Right atrium auricular region (tissue), 2 donors: Measurements from ENCODE around the gene CRY2. TPM values are rescaled to one million over a fixed set of nuclear protein-coding genes. Genes with fewer than 3 reads are reported as not detected.

Experiments used
- DNase-seq: peaks from one replicate; pipeline ENCODE4 v3.0.0-alpha.2; 2019; ENCODE audit warnings: low spot score
- H3K27ac ChIP-seq, 2 donors: fragments of 200-600 bp; sonication (generic); 1 replicate in 1 of 2; 2 replicates in 1 of 2; pipeline ENCODE4 v1.5.1; 2016 to 2019
- H3K27me3 ChIP-seq, 2 donors: fragments of 200-600 bp; sonication (generic); one replicate each; pipeline versions ENCODE4 v1.5.1 to v1.6.0; 2017 to 2019
- H3K36me3 ChIP-seq: fragments of 200-600 bp; sonication (generic); one replicate; pipeline ENCODE4 v1.5.1; 2016
- H3K4me1 ChIP-seq, 2 donors: fragments of 200-600 bp; sonication (generic); one replicate each; pipeline versions ENCODE4 v1.5.1 to v1.6.0; 2017 to 2019
- H3K4me3 ChIP-seq, 2 donors: fragments of 200-600 bp; sonication (generic); 1 replicate in 1 of 2; 2 replicates in 1 of 2; pipeline ENCODE4 v1.5.1; 2017 to 2019; ENCODE audit warnings: mild to moderate bottlenecking in 1 of 2, moderate library complexity in 1 of 2
- H3K9me3 ChIP-seq, 2 donors: fragments of 200-600 bp; sonication (generic); one replicate each; pipeline ENCODE4 v1.5.1; 2019
- total RNA-seq, 2 donors: library from RNA; depleted of rRNA; stranded (reverse); fragments of >200 nt; gene quantifications; one replicate each; pipeline ENCODE4 v1.1.0, GENCODE V29; 2016
- TF ChIP-seq, protein P1 (sequence below), 2 donors: fragments of 200-600 bp; sonication (generic); IDR thresholded peaks; one replicate each; pipeline ENCODE4 v1.5.1; 2019; ENCODE audit warnings: antibody characterized with exemption in 2 of 2

CRY2 gene
- total RNA-seq, 2 donors from 2014 or later = 43.0 to 62.9 TPM

DNA sequence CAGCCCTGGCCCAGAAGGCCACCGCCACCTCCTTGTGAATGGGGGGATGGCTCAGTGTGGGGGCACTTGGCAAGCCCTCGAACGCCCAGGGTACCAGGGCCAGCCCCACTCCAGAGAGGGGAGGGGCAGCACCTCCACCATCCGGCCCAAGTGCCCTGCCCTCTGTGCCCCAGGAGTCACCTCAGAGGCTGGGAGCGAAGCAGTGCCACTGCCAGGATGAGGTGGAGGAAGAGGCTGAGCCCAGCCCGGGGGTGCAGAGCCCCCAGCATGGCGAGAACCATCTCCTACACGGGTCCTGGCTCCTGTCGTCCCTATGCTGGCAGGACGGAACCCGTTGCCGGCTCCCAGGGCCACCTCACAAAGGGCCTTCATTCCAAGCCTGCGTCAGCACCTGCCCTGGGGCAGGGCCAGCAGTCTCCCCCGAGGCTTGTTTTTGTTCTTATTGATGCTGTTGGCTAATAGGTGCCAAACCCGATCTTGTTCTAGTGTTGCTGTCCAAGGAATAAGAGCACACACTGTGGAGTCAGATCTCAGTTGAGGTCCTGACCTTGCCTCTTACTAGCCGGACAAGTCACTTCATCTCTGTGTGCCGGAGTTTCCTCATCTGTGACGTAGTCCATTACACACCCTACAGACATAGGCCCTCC lies 59.8 kb downstream of the CRY2 start, which contains the start of gene FREY1:
Gene FREY1 (minus strand): TSS at position 307 of the 647 bp plus-strand sequence. CDS start 26 bp downstream, at position 281.
- no peak for DNase-seq
- Histone ChIP-seq H3K36me3 (peaks cover 24% of the 10 kb centered on the region), H3K9me3 (no peaks in the 10 kb centered on the region), H3K27me3 (no peaks in the 10 kb centered on the region), H3K4me1 (no peaks in the 10 kb centered on the region), H3K27ac (no peak within 1 kb of the TSS), H3K4me3 (no peak within 1 kb of the TSS)
- TF ChIP-seq, protein P1, sequence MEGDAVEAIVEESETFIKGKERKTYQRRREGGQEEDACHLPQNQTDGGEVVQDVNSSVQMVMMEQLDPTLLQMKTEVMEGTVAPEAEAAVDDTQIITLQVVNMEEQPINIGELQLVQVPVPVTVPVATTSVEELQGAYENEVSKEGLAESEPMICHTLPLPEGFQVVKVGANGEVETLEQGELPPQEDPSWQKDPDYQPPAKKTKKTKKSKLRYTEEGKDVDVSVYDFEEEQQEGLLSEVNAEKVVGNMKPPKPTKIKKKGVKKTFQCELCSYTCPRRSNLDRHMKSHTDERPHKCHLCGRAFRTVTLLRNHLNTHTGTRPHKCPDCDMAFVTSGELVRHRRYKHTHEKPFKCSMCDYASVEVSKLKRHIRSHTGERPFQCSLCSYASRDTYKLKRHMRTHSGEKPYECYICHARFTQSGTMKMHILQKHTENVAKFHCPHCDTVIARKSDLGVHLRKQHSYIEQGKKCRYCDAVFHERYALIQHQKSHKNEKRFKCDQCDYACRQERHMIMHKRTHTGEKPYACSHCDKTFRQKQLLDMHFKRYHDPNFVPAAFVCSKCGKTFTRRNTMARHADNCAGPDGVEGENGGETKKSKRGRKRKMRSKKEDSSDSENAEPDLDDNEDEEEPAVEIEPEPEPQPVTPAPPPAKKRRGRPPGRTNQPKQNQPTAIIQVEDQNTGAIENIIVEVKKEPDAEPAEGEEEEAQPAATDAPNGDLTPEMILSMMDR (IDR thresholded peaks at IDR 0.05) = no peak

DNA sequence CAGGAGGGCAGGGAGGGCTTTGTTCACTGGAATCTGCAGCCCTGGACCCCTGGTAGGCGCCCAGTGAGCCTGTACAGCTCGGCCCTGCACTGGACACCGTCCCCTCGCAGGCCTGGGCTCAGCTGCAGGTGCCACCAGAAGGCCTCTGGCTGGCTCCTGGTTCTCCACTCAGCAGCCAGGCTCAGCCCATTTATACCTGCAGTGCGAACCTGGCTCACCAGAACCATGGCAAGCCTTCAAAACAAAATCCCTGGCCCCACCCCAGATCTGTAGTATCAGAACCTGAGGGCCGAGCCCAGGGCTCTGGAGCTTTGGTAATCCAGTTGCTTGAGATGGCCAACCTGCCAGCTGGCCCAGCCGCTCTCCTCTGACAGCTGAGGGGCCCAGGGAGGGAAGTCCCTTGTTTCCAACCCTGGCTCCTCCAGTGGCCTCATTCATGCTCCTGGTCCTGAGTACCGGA lies 60.7 kb downstream of the CRY2 start:
- Histone ChIP-seq H3K27ac (no peak overlapping the region), H3K4me3 (no peak overlapping the region), H3K27me3 (no peaks in the 10 kb centered on the region), H3K4me1 (no peaks in the 10 kb centered on the region), H3K36me3 (peaks cover 32% of the 10 kb centered on the region), H3K9me3 (no peaks in the 10 kb centered on the region)
- DNase-seq = peak; percentile 63
- TF ChIP-seq, protein P1 (IDR thresholded peaks at IDR 0.05) = no peak

DNA sequence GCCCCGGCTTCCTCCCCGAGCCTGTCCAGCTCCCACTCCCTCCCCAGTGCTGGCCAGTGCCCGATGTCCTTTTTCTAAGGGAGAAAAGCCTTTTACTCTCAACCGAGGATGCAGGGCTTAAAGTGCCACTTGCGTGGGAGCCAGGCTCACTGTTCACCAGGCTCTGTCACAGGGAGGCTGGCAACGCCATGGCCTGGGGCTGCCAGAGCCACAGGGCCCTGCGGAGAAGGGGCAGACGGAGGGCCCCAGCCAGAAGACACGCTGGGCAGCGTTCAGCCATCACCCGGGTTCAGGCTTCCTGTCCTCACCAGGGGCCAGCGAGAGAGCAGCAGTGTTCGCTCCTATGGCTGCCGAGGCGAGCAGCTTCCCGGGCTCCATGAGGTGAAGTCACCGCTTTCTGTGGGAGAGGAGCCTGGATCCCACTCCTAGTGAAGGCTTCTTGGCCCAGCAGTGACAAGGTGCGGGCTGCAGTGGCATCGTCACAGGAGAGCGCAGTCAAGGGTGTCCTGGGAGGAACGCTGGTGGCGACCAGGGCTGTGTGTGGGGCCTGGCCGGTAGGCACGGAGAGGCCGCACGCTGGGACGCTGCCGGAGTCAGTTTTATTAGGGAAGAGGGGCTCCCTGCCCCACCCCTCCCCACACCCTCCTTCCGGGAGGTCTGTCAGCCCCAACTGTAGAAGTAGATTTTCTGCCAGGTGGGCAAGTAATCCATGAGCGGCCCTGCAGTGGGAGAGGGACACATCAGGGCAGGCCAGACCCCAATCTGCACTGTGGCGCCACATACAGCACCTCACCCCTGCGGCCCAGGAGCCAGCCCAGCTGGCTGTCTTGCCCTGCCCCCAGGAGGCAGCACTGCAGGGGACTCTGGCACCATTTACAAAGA lies 62.6 kb downstream of the CRY2 start:
- H3K27ac ChIP-seq = no peak overlapping the region
- DNase-seq = no peak
- no peak overlapping the region for H3K4me3 ChIP-seq
- H3K36me3 ChIP-seq = peaks cover 51% of the 10 kb centered on the region
- no peaks in the 10 kb centered on the region for H3K27me3 ChIP-seq
- H3K4me1 ChIP-seq = no peaks in the 10 kb centered on the region
- H3K9me3 ChIP-seq = no peaks in the 10 kb centered on the region
- TF ChIP-seq, protein P1 (IDR thresholded peaks at IDR 0.05) = no peak

DNA sequence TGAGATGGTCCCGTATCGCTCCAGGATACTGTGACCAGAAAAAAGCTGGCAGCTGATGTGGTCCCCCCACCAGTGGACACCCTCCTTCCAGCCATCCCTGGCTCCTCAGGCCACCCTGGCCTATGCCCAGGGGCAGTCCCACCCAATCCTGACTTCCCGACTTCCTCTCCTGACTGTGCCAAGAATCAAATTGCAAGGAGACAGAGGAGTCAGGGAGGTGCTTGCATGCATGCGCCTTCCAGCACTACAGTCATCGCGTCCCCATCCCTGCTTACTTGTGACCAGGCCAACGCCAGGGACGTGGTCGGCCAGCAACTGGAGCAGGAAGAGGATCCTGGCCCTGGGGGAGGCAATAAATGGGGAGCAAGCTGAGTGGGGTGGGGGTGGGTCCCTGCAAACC lies 63.3 kb downstream of the CRY2 start:
- Histone ChIP-seq H3K4me1 (no peaks in the 10 kb centered on the region), H3K27me3 (no peaks in the 10 kb centered on the region), H3K27ac (no peak overlapping the region), H3K36me3 (peaks cover 58% of the 10 kb centered on the region), H3K4me3 (no peak overlapping the region), H3K9me3 (no peaks in the 10 kb centered on the region)
- TF ChIP-seq, protein P1 (IDR thresholded peaks at IDR 0.05) = no peak
- no peak for DNase-seq

DNA sequence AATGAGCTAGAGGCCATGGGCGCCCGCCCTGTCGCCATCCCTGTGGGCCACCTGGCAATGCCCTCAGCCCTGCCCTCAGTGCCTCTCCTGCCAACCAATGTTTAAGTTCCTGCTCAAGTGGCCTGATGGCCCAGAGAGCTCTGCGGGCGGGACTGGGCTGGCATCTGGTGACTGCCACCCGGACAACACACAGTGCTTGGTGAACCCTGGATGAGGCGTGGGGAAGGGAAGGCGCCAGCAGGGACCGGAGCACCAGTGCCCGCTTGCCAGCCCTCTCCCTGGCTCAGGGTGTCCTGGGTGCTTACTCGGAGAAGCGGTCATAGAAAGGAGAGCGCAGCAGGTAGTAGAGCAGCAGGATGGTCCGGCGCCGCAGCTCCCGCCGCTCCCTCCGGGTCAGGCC lies 66.2 kb downstream of the CRY2 start:
- Histone ChIP-seq H3K27me3 (no peaks in the 10 kb centered on the region), H3K36me3 (peaks cover 64% of the 10 kb centered on the region), H3K9me3 (no peaks in the 10 kb centered on the region), H3K4me3 (no peak overlapping the region), H3K27ac (no peak overlapping the region), H3K4me1 (peaks cover 0 to 15% of the 10 kb centered on the region in 2 donors)
- DNase-seq = no peak
- TF ChIP-seq, protein P1 (IDR thresholded peaks at IDR 0.05) = no peak
